ENCODE data around the gene RAX.

DNA sequence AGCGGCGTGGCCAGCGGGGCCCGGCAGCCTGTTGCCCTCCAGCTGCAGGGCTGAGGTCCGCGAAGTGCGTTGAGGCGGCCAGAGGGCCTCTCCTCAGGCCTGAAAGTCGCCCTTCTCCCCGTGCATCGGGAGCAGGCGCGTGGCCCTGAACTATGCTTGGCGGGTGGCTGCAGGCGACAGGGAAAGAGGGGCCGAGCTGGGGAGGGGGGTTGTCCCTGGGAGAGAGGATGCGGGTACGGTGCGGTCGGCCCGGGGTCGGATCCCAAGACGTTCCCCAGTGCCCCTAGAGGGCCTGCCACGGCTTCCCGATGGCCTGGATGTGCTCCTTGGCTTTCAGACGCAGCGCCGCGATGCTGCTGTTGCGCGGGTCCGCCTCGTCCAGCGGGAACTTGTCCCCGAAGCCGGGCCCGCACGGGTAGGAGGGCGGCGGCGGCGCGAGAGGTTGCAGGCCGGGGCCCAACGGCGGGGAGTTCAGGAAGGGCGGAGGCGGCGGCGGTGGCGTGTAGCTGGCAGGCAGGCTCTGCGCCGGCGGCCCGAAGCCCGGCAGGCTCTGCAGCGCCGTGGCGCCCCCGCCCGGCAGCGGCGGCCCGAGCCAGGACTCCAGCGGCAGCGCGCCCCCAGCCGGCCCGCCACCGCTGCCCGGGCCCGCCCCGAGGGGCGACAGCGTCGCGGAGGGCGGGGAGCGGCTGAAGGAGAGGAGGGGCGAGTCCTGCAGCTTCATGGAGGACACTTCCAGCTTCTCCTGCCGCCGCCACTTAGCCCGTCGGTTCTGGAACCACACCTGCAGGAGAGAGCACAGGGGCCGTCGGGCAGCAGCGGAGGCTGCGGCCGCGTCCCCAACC, 4.3 kb downstream of the RAX start:
- TF ChIP-seq ZNF70 (CRISPR knock-in tag; IDR thresholded peaks at IDR 0.05), result no peak
- no peak for TF ChIP-seq ZFP3 (CRISPR knock-in tag; IDR thresholded peaks at IDR 0.05)
- TF ChIP-seq, protein P1, sequence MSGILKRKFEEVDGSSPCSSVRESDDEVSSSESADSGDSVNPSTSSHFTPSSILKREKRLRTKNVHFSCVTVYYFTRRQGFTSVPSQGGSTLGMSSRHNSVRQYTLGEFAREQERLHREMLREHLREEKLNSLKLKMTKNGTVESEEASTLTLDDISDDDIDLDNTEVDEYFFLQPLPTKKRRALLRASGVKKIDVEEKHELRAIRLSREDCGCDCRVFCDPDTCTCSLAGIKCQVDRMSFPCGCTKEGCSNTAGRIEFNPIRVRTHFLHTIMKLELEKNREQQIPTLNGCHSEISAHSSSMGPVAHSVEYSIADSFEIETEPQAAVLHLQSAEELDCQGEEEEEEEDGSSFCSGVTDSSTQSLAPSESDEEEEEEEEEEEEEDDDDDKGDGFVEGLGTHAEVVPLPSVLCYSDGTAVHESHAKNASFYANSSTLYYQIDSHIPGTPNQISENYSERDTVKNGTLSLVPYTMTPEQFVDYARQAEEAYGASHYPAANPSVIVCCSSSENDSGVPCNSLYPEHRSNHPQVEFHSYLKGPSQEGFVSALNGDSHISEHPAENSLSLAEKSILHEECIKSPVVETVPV (CRISPR knock-in tag; IDR thresholded peaks at IDR 0.05), result no peak
- no peak for TF ChIP-seq ZC3H10 (CRISPR knock-in tag; IDR thresholded peaks at IDR 0.05)
- no peak for TF ChIP-seq ISL1 (CRISPR knock-in tag; IDR thresholded peaks at IDR 0.05)
- TF ChIP-seq GLIS3 (CRISPR knock-in tag; IDR thresholded peaks at IDR 0.05), result no peak
- no peak for TF ChIP-seq OSR1 (CRISPR knock-in tag; IDR thresholded peaks at IDR 0.05)
- TF ChIP-seq, protein P2, sequence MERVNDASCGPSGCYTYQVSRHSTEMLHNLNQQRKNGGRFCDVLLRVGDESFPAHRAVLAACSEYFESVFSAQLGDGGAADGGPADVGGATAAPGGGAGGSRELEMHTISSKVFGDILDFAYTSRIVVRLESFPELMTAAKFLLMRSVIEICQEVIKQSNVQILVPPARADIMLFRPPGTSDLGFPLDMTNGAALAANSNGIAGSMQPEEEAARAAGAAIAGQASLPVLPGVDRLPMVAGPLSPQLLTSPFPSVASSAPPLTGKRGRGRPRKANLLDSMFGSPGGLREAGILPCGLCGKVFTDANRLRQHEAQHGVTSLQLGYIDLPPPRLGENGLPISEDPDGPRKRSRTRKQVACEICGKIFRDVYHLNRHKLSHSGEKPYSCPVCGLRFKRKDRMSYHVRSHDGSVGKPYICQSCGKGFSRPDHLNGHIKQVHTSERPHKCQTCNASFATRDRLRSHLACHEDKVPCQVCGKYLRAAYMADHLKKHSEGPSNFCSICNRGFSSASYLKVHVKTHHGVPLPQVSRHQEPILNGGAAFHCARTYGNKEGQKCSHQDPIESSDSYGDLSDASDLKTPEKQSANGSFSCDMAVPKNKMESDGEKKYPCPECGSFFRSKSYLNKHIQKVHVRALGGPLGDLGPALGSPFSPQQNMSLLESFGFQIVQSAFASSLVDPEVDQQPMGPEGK (CRISPR knock-in tag; IDR thresholded peaks at IDR 0.05; ENCODE audit: borderline replicate concordance), result no peak
- TF ChIP-seq BACH2 (CRISPR knock-in tag; IDR thresholded peaks at IDR 0.05; ENCODE audit: borderline replicate concordance), result no peak
- TF ChIP-seq ZFP30 (CRISPR knock-in tag; IDR thresholded peaks at IDR 0.05), result no peak
- TF ChIP-seq ZNF8 (CRISPR knock-in tag; IDR thresholded peaks at IDR 0.05), result no peak
